GM13976 (cell line): ENCODE measurements around the gene OR7G1.
"Not testable (repeated sequence)": the region's sequence is repeated elsewhere in the genome, so short reads cannot be mapped to it uniquely, and the experiment has no call there.

Experiments used
- DNase-seq: peaks from one replicate; pipeline ENCODE4 v3.0.0; 2012; ENCODE audit warnings: low spot score
- CTCF ChIP-seq: IDR thresholded peaks from 2 replicates; pipeline ENCODE4 v1.5.1; 2012; ENCODE audit warnings: borderline replicate concordance, mild to moderate bottlenecking; ENCODE audit not compliant: insufficient read depth; ENCODE audit errors: extremely low read depth, missing control alignments, control extremely low read depth
- in situ Hi-C: fragments of 300-500 bp; cut with MboI; formaldehyde crosslinking; loops from one replicate; pipeline ENCODE4 v1.12.0; 2022; ENCODE audit warnings: low sequenced_read_pairs, mixed read lengths, inconsistent platforms; ENCODE audit not compliant: unreplicated experiment

Gene OR7G1

GRCh38 chr19:9073806-9074205 lies 41.8 kb downstream of the OR7G1 start:
- no peak for TF ChIP-seq CTCF
- no peak for DNase-seq
- in situ Hi-C loops, result no loop called here

- in situ Hi-C loops, result not testable (repeated sequence)
These were observed 43.8 kb downstream of the OR7G1 start for GRCh38 chr19:9071720-9072119.

GRCh38 chr19:9070066-9070465 lies 45.5 kb downstream of the OR7G1 start:
- no peak for TF ChIP-seq CTCF
- no peak for DNase-seq
- in situ Hi-C loops, result no loop called here

More at GRCh38 chr19:9071720-9072119, 43.8 kb downstream of the OR7G1 start:
- DNase-seq, result not testable (repeated sequence)

GRCh38 chr19:9065457-9066014 lies 50.0 kb downstream of the OR7G1 start:
- DNase-seq, result no peak
- in situ Hi-C loops, result no loop called here
- no peak for TF ChIP-seq CTCF
